Endometrium (tissue), 2 donors: ENCODE measurements around the gene SUSD2.
"Not testable (repeated sequence)": the region's sequence is repeated elsewhere in the genome, so short reads cannot be mapped to it uniquely, and the experiment has no call there.

Experiments
- FAIRE-seq: peaks from 2 replicates; lab custom pipeline; 2012; peaks lifted over from hg19 to GRCh38; lab: Jason Lieb, UNC
- donor health status: control.
- donor health status: control.

SUSD2 gene

GRCh38 chr22:24190159-24190540 is 8.9 kb downstream of the SUSD2 start:
- no peak for FAIRE-seq

- no peak for FAIRE-seq
Measured at GRCh38 chr22:24190596-24191208, 9.4 kb downstream of the SUSD2 start.

- no peak for FAIRE-seq
Measured at GRCh38 chr22:24191381-24191841, 10.1 kb downstream of the SUSD2 start.

- no peak for FAIRE-seq
Measured at GRCh38 chr22:24191893-24192292, 10.6 kb downstream of the SUSD2 start.

- no peak for FAIRE-seq
Measured at GRCh38 chr22:24198682-24199052, 17.4 kb downstream of the SUSD2 start.

GRCh38 chr22:24200619-24201212 is 19.4 kb downstream of the SUSD2 start:
- no peak for FAIRE-seq

GRCh38 chr22:24201681-24202614 is 20.7 kb downstream of the SUSD2 start:
- no peak for FAIRE-seq

- not testable (repeated sequence) for FAIRE-seq
Measured at GRCh38 chr22:24203856-24204255, 22.6 kb downstream of the SUSD2 start.

GRCh38 chr22:24205438-24206195 is 24.3 kb downstream of the SUSD2 start:
- no peak for FAIRE-seq

- FAIRE-seq = not testable (repeated sequence)
Measured at GRCh38 chr22:24206460-24207263, 25.4 kb downstream of the SUSD2 start.

- no peak for FAIRE-seq
Measured at GRCh38 chr22:24207264-24208011, 26.2 kb downstream of the SUSD2 start.

- peak; percentile 85 for FAIRE-seq
Measured at GRCh38 chr22:24208012-24208749, 26.9 kb downstream of the SUSD2 start.

- no peak for FAIRE-seq
Measured at GRCh38 chr22:24209016-24209415, 27.7 kb downstream of the SUSD2 start.

GRCh38 chr22:24209687-24210086 is 28.4 kb downstream of the SUSD2 start:
- no peak for FAIRE-seq

GRCh38 chr22:24210409-24210808 is 29.1 kb downstream of the SUSD2 start:
- not testable (repeated sequence) for FAIRE-seq

- FAIRE-seq = not testable (repeated sequence)
Measured at GRCh38 chr22:24211716-24212115, 30.4 kb downstream of the SUSD2 start.

GRCh38 chr22:24213111-24213510 is 31.8 kb downstream of the SUSD2 start:
- FAIRE-seq = peak; percentile 57

GRCh38 chr22:24214467-24215285 is 33.4 kb downstream of the SUSD2 start:
- no peak for FAIRE-seq
